Erythroblast (primary cell): ENCODE measurements around the gene RANBP17.

Experiments used
- GATA1 ChIP-seq: IDR thresholded peaks from 2 replicates; pipeline ENCODE4 v1.6.1; 2011; ENCODE audit warnings: low read depth, mild to moderate bottlenecking, control low read depth, low read length, moderate library complexity
- POLR2A ChIP-seq: IDR thresholded peaks from 2 replicates; pipeline ENCODE4 v1.6.1; 2011; ENCODE audit warnings: mild to moderate bottlenecking, low read length

- TF ChIP-seq POLR2A (no peak), GATA1 (no peak)
Measured at GRCh38 chr5:171236651-171237050, 374.8 kb downstream of the RANBP17 start.
